ENCODE measurements around the gene HSPB6.

Gene HSPB6

DNA sequence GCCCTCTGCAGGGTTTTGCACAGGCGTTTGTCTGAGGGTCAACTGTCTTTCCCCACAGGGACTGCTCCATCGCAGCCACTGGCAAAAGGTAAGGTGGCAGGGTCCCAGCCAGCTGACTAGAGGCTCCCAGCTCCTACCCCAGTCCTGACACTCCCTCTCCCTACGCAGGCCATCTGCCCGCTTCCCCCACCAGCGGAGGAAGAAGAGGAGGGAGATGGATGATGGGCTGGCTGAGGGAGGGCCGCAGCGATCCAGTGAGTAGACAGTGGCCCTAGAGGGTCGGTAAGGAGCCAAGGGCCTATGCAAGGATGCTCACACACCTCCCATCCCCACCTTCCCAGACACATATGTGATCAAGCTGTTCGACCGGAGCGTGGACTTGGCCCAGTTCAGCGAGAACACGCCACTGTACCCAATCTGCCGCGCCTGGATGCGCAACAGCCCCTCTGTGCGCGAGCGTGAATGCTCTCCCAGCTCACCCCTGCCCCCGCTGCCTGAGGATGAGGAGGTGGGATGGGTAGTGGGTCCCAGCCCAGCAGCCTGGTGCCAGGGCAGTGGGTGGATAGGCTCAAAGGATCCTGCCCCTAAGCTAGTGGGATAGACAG lies 4.0 kb downstream of the HSPB6 start:
- TF ChIP-seq TAF1 (IDR thresholded peaks at IDR 0.05; ENCODE audit: borderline replicate concordance, insufficient read depth, low read length), result no peak
- TF ChIP-seq SIN3A (IDR thresholded peaks at IDR 0.05; ENCODE audit: borderline replicate concordance, insufficient read depth, low read length), result no peak
- TF ChIP-seq POLR2AphosphoS5 (IDR thresholded peaks at IDR 0.05; ENCODE audit: low read depth, low read length), result no peak

DNA sequence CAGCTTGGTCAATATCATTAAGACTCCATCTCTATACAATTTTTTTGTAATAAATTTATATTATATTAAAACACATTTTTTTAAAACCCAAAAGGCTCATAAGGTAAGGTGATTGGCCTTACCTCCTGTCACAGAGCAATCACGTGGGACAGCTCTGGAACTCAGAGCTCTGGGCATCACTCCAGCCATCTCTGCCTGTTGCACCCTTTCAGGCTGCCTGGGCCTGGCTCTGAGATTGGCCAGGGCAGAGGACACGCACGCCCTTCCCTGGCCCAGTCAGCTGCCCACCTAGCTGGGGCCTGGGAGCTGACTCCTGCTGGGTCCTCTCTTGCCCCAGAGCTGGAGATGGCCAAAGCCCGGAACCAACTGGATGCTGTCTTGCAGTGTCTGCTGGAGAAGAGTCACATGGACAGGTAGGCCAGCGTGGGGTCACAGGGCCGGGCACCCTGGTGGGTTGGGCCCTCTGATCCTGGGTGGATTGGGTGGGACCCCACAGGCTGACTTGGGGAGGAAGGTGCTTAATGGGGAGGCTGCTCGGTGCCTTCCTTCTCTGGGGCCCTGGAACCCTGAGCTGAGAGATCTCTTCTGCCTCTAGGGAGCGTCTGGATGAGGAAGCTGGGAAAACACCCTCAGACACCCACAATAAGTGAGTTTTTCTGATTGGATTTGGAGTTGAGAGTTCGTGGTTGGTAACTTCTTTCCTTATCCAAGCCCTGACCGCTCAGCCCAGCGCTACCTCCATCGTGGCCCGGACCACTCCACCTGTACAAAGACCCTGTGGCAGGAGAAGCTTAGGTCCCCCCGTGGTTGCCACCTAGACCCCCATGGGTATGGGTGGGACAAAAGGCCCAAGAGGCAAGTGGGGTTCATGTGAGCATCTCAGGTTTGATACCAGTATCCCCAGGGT lies 4.7 kb downstream of the HSPB6 start:
- TF ChIP-seq, protein P1, sequence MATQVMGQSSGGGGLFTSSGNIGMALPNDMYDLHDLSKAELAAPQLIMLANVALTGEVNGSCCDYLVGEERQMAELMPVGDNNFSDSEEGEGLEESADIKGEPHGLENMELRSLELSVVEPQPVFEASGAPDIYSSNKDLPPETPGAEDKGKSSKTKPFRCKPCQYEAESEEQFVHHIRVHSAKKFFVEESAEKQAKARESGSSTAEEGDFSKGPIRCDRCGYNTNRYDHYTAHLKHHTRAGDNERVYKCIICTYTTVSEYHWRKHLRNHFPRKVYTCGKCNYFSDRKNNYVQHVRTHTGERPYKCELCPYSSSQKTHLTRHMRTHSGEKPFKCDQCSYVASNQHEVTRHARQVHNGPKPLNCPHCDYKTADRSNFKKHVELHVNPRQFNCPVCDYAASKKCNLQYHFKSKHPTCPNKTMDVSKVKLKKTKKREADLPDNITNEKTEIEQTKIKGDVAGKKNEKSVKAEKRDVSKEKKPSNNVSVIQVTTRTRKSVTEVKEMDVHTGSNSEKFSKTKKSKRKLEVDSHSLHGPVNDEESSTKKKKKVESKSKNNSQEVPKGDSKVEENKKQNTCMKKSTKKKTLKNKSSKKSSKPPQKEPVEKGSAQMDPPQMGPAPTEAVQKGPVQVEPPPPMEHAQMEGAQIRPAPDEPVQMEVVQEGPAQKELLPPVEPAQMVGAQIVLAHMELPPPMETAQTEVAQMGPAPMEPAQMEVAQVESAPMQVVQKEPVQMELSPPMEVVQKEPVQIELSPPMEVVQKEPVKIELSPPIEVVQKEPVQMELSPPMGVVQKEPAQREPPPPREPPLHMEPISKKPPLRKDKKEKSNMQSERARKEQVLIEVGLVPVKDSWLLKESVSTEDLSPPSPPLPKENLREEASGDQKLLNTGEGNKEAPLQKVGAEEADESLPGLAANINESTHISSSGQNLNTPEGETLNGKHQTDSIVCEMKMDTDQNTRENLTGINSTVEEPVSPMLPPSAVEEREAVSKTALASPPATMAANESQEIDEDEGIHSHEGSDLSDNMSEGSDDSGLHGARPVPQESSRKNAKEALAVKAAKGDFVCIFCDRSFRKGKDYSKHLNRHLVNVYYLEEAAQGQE (IDR thresholded peaks at IDR 0.05; ENCODE audit: insufficient read depth in 1 of 2, low read depth in 2 of 2, low read length in 2 of 2), result no peak
- TF ChIP-seq FOXP2 (optimal IDR thresholded peaks at IDR 0.05; ENCODE audit: borderline replicate concordance, extremely low read depth, extremely low read length, insufficient read depth), result no peak
- no peak for TF ChIP-seq TAF1 (IDR thresholded peaks at IDR 0.05; ENCODE audit: borderline replicate concordance, insufficient read depth, low read length)
- TF ChIP-seq POLR2AphosphoS5 (IDR thresholded peaks at IDR 0.05; ENCODE audit: low read depth, low read length), result no peak
- TF ChIP-seq SIN3A (IDR thresholded peaks at IDR 0.05; ENCODE audit: borderline replicate concordance, insufficient read depth, low read length), result no peak

DNA sequence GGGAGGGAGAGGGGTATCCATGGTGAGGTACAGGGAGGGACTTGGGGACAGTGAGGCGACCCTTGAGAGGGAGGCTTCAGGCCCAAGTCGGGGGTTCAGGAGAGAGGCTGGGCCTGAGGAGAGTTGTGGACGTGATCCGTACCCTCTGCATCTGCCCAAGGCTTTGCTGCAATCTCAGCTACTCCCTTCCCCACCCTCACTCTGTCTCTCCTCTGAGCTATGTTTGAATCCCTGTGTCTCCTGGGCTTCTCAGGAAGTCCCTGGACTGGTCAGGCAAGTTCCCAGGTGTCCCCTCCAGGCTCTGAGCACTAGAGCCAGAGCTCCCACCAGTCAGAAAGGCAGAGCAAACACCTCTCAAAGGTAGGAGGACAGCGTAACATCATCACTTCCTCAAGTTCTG lies 6.7 kb downstream of the HSPB6 start:
- TF ChIP-seq, protein P1 (IDR thresholded peaks at IDR 0.05; ENCODE audit: insufficient read depth in 1 of 2, low read depth in 2 of 2, low read length in 2 of 2), result no peak
- TF ChIP-seq POLR2AphosphoS5 (IDR thresholded peaks at IDR 0.05; ENCODE audit: low read depth, low read length) (no peak), SIN3A (IDR thresholded peaks at IDR 0.05; ENCODE audit: borderline replicate concordance, insufficient read depth, low read length) (no peak), TAF1 (IDR thresholded peaks at IDR 0.05; ENCODE audit: borderline replicate concordance, insufficient read depth, low read length) (no peak), FOXP2 (optimal IDR thresholded peaks at IDR 0.05; ENCODE audit: borderline replicate concordance, extremely low read depth, extremely low read length, insufficient read depth) (no peak)

DNA sequence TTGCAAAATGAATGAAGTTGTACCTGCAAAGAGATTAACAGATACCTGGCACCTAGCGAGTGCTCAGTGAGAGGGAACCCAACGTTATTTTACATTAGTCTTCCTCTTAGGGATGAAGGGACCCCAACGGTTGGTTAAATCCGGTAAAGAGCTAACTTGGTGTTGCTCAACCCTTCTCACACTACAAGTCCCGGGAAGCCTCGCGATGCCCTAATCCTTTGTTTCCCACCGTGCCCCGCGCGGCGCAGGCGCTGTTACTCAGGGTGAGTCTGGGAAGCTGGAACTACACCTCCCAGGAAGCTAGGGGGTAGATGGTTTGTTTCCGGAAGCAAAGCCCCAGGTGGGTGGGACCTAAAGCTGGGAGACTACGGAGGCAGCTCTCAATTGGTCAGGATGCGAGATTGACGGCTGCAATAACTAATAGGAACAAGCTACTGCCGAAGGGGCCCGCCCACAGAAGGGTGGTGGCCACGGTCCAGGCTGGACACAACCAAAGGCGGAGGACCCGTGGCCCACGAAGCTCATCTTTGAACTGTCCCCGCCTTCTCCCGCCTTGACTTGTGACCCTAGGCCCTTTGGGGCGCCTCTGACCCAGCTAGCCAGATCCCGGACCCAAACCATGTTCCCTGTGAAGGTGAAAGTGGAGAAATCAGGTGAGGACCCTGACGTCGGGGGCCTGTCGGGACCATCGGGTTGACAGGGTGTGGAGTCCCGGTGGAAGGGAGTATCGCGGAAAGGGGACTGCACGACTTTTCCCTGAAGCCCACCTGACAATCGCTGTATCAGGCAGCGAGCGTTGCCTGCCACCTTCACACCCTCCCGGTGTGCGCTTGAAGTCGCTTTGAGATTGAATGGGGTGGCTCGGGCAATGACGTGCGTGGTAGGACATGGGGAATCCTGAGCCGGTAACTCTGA lies 8.5 kb downstream of the HSPB6 start, which contains the start of gene LIN37:
Gene LIN37 (plus strand): TSS at position 471 of the 915 bp plus-strand sequence. CDS start 149 bp downstream, at position 620.
- TF ChIP-seq POLR2AphosphoS5 (IDR thresholded peaks at IDR 0.05; ENCODE audit: low read depth, low read length) (peak; percentile 84), SIN3A (IDR thresholded peaks at IDR 0.05; ENCODE audit: borderline replicate concordance, insufficient read depth, low read length) (peak; percentile 71; the same call in 1 of the 2 replicates), TAF1 (IDR thresholded peaks at IDR 0.05; ENCODE audit: borderline replicate concordance, insufficient read depth, low read length) (0 out of 2 replicates have a peak, but pooled peaks have one; percentile 42), FOXP2 (optimal IDR thresholded peaks at IDR 0.05; ENCODE audit: borderline replicate concordance, extremely low read depth, extremely low read length, insufficient read depth) (no peak)
- TF ChIP-seq, protein P1 (IDR thresholded peaks at IDR 0.05; ENCODE audit: insufficient read depth in 1 of 2, low read depth in 2 of 2, low read length in 2 of 2), result no peak

DNA sequence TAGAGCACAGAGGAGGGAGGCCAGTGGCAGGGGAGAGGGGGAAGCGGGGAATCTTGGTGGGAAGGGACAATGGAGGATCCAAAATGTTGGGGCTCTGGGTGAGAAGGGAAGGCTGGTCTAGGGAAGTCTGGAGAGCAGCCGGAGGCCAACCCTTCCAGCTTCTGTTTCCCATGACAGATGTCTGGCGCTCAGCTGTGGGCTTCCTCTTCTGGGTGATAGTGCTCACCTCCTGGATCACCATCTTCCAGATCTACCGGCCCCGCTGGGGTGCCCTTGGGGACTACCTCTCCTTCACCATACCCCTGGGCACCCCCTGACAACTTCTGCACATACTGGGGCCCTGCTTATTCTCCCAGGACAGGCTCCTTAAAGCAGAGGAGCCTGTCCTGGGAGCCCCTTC lies 10.3 kb downstream of the HSPB6 start:
- TF ChIP-seq, protein P1 (IDR thresholded peaks at IDR 0.05; ENCODE audit: insufficient read depth in 1 of 2, low read depth in 2 of 2, low read length in 2 of 2), result no peak
- no peak for TF ChIP-seq TAF1 (IDR thresholded peaks at IDR 0.05; ENCODE audit: borderline replicate concordance, insufficient read depth, low read length)
- TF ChIP-seq POLR2AphosphoS5 (IDR thresholded peaks at IDR 0.05; ENCODE audit: low read depth, low read length), result no peak
- no peak for TF ChIP-seq FOXP2 (optimal IDR thresholded peaks at IDR 0.05; ENCODE audit: borderline replicate concordance, extremely low read depth, extremely low read length, insufficient read depth)
- no peak for TF ChIP-seq SIN3A (IDR thresholded peaks at IDR 0.05; ENCODE audit: borderline replicate concordance, insufficient read depth, low read length)
